HepG2 (cell line): ENCODE results near the gene EOLA1. TPM values are rescaled to one million over a fixed set of nuclear protein-coding genes. Genes with fewer than 3 reads are reported as not detected.

Experiments used
- FIP1L1 ChIP-seq: fragments of 200-400 bp; formaldehyde crosslinking; IDR thresholded peaks from 2 replicates; pipeline ENCODE4 v1.6.1; 2018; ENCODE audit warnings: low read depth, mild to moderate bottlenecking, low read length, moderate library complexity, borderline replicate concordance; ENCODE audit not compliant: insufficient read depth
- GTF3A ChIP-seq: sonication (generic); formaldehyde crosslinking; conservative IDR thresholded peaks from 2 replicates; pipeline ENCODE4 v1.4.0; 2020; ENCODE audit warnings: mild to moderate bottlenecking, missing genetic modification reagents
- HOXA5 ChIP-seq: sonication (generic); formaldehyde crosslinking; IDR thresholded peaks from 2 replicates; pipeline ENCODE4 v1.4.0; 2020; ENCODE audit warnings: missing genetic modification reagents
- NCOA1 ChIP-seq: sonication (generic); formaldehyde crosslinking; IDR thresholded peaks from 2 replicates; pipeline ENCODE4 v1.9.0; 2021; ENCODE audit warnings: missing genetic modification reagents
- NONO ChIP-seq, 2 experiments: fragments of 450-650 bp in 1 of 2; sonication (generic) in 1 of 2; formaldehyde crosslinking in 1 of 2; IDR thresholded peaks in 1 of 2; conservative IDR thresholded peaks in 1 of 2; 2 replicates each; pipeline versions ENCODE4 v1.6.1 to v1.8.0; 2017 to 2022; ENCODE audit warnings: mild to moderate bottlenecking in 1 of 2, missing genetic modification reagents in 1 of 2, moderate library complexity in 1 of 2
- NR2F1 ChIP-seq, 2 experiments: fragments of 450-650 bp in 1 of 2; formaldehyde crosslinking in 1 of 2; IDR thresholded peaks; 2 replicates each; pipeline versions ENCODE4 v1.5.0 to v1.6.1; 2016 to 2020; ENCODE audit warnings: mild to moderate bottlenecking in 1 of 2, missing compliant biosample characterization in 1 of 2, missing genetic modification reagents in 1 of 2, moderate library complexity in 1 of 2
- POLR2AphosphoS5 ChIP-seq: IDR thresholded peaks from 2 replicates; pipeline ENCODE4 v1.6.1; 2012; ENCODE audit warnings: low read depth, low read length
- RFX1 ChIP-seq: fragments of 450-650 bp; IDR thresholded peaks from 2 replicates; pipeline ENCODE4 v1.6.1; 2017
- RXRB ChIP-seq: IDR thresholded peaks from 2 replicates; pipeline ENCODE4 v1.6.1; 2016; ENCODE audit warnings: borderline replicate concordance, missing genetic modification reagents, missing compliant biosample characterization
- SKI ChIP-seq: fragments of 450-650 bp; IDR thresholded peaks from one replicate; pipeline ENCODE4 v1.6.1; 2018; ENCODE audit warnings: mild to moderate bottlenecking; ENCODE audit not compliant: partially characterized antibody
- TEF ChIP-seq: sonication (generic); formaldehyde crosslinking; IDR thresholded peaks from 2 replicates; pipeline ENCODE4 v1.5.0; 2020; ENCODE audit warnings: missing genetic modification reagents
- TFDP1 ChIP-seq: IDR thresholded peaks from 2 replicates; pipeline ENCODE4 v1.6.1; 2016; ENCODE audit warnings: missing compliant biosample characterization, missing genetic modification reagents, borderline replicate concordance
- ZFP36L2 ChIP-seq: sonication (generic); formaldehyde crosslinking; IDR thresholded peaks from 2 replicates; pipeline ENCODE4 v1.4.0; 2020; ENCODE audit warnings: missing genetic modification reagents
- ZNF570 ChIP-seq: sonication (generic); formaldehyde crosslinking; IDR thresholded peaks from 2 replicates; pipeline ENCODE4 v1.4.0; 2020; ENCODE audit warnings: mild to moderate bottlenecking, missing genetic modification reagents, borderline replicate concordance
- ZNF761 ChIP-seq: sonication (generic); formaldehyde crosslinking; conservative IDR thresholded peaks from 2 replicates; pipeline ENCODE4 v1.4.0; 2020; ENCODE audit warnings: mild to moderate bottlenecking, missing genetic modification reagents
- polyA plus RNA-seq, 8 experiments: library from polyadenylated mRNA; depleted of rRNA in 3 of 8; stranded (reverse) in 7 of 8; unstranded in 1 of 8; fragments of >200 nt; fragmentation: Illumina TruSeq in 4 of 8; extraction: Trizol in 4 of 8; gene quantifications; 2 replicates each; pipeline versions ENCODE4 v1.2.1 to v1.2.3, GENCODE V29; 2011 to 2016; ENCODE audit warnings: low read depth in 4 of 8, missing spikeins in 1 of 8, mixed read lengths in 1 of 8; ENCODE audit not compliant: insufficient read depth in 1 of 8
- total RNA-seq, 5 experiments: library from RNA; depleted of rRNA; stranded (reverse); fragments of >200 nt; fragmentation: Illumina TruSeq; extraction: Trizol; gene quantifications; 2 replicates each; pipeline ENCODE4 v1.2.3, GENCODE V29; 2016; ENCODE audit warnings: low read depth in 1 of 5
- TF ChIP-seq, protein P1 (sequence below): IDR thresholded peaks from 2 replicates; pipeline ENCODE4 v1.6.1; 2016; ENCODE audit warnings: control low read depth
- TF ChIP-seq, protein P2 (sequence below): sonication (generic); formaldehyde crosslinking; IDR thresholded peaks from 2 replicates; pipeline ENCODE4 v1.8.1; 2023; ENCODE audit warnings: mild to moderate bottlenecking, moderate library complexity, missing genetic modification reagents
- TF ChIP-seq, protein P3 (sequence below): sonication (generic); formaldehyde crosslinking; IDR thresholded peaks from 2 replicates; pipeline ENCODE4 v1.9.0; 2021; ENCODE audit warnings: missing genetic modification reagents, borderline replicate concordance
- TF ChIP-seq, protein P4 (sequence below): sonication (generic); formaldehyde crosslinking; IDR thresholded peaks from 2 replicates; pipeline ENCODE4 v1.9.0; 2021; ENCODE audit warnings: missing genetic modification reagents, mild to moderate bottlenecking, borderline replicate concordance

EOLA1 gene
- total and polyA plus RNA-seq, 2 of the 13 experiments (the other 11 are each of a cell fraction or from before 2014, with no cell fraction given) = 6.5 to 9.6 TPM

DNA sequence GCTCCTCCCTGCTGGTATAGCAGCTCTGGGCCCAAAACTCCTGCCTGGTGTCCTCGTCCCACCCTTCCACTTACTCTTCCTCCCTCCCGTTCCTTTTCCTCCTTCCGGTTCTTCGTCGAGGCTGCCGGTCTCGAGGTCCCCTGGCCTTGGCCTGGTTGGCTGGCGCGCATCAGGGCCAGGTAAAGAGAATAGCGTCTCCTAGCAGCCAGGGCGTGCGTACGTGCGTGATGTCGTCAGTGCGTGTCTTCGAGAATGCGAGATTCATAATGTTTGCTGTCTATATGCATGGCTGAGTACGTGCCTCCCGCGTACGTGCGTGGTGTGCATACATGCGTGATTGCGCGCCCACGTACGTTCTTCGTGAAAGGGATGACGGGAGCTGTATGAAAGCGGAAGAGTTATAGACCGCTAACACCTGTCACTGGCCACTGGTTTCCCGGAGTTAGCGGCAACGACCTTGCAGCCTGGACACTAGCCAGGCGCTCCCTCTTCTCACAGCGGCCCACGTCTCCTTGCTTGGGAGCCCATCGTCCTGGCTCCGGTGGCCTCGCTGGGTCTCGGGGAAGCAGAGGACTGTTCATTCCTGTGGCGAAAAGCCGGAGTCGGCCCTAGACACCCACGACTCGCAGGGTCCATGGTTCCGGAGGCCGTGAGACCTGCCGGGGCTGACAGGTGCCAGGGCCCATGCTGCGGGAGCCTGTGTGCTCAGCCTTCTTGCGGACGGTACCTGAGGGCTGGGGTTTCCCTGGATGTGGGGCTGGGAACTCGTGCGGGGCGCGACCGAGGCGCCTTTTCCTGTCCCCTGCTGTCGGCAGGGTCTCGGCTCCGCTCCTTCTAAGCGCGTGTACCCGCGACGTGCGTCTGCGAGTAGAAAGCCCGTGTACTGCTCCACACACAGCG lies at the start of gene EOLA1 (continued):
- no peak for TF ChIP-seq TEF (CRISPR knock-in tag)
- TF ChIP-seq RXRB (CRISPR knock-in tag) = no peak
- TF ChIP-seq ZNF570 = no peak
- no peak for TF ChIP-seq ZNF761 (CRISPR knock-in tag)
- no peak for TF ChIP-seq HOXA5 (CRISPR knock-in tag)
- TF ChIP-seq, protein P1, sequence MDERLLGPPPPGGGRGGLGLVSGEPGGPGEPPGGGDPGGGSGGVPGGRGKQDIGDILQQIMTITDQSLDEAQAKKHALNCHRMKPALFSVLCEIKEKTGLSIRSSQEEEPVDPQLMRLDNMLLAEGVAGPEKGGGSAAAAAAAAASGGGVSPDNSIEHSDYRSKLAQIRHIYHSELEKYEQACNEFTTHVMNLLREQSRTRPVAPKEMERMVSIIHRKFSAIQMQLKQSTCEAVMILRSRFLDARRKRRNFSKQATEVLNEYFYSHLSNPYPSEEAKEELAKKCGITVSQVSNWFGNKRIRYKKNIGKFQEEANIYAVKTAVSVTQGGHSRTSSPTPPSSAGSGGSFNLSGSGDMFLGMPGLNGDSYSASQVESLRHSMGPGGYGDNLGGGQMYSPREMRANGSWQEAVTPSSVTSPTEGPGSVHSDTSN (CRISPR knock-in tag) = no peak
- no peak for TF ChIP-seq FIP1L1
- no peak for TF ChIP-seq NCOA1 (CRISPR knock-in tag)
- peak; percentile 79; the same call in 1 of the 2 replicates for TF ChIP-seq RFX1
- TF ChIP-seq, protein P2, sequence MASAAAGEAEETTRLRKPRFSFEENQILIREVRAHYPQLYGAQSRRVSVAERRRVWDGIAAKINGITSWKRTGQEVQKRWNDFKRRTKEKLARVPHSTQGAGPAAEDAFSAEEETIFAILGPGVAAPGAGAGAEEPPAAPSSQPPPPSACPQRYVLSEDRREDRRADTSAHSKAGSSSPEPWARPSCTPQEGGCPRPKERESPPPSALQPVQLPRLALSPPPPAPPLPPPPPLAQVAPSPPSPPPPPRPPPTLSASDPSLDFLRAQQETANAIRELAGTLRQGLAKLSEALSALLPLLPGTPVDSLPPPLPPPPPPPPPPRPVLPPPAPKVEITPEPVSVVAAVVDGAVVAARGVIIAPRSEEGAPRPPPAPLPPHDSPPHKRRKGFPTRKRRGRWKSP (CRISPR knock-in tag) = peak; percentile 36; the same call in 1 of the 2 replicates
- peak; percentile 69; the same call in 1 of the 2 replicates for TF ChIP-seq TFDP1 (CRISPR knock-in tag)
- TF ChIP-seq ZFP36L2 (CRISPR knock-in tag) = no peak
- no peak for TF ChIP-seq SKI
- TF ChIP-seq, protein P3, sequence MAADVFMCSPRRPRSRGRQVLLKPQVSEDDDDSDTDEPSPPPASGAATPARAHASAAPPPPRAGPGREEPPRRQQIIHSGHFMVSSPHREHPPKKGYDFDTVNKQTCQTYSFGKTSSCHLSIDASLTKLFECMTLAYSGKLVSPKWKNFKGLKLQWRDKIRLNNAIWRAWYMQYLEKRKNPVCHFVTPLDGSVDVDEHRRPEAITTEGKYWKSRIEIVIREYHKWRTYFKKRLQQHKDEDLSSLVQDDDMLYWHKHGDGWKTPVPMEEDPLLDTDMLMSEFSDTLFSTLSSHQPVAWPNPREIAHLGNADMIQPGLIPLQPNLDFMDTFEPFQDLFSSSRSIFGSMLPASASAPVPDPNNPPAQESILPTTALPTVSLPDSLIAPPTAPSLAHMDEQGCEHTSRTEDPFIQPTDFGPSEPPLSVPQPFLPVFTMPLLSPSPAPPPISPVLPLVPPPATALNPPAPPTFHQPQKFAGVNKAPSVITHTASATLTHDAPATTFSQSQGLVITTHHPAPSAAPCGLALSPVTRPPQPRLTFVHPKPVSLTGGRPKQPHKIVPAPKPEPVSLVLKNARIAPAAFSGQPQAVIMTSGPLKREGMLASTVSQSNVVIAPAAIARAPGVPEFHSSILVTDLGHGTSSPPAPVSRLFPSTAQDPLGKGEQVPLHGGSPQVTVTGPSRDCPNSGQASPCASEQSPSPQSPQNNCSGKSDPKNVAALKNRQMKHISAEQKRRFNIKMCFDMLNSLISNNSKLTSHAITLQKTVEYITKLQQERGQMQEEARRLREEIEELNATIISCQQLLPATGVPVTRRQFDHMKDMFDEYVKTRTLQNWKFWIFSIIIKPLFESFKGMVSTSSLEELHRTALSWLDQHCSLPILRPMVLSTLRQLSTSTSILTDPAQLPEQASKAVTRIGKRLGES (CRISPR knock-in tag) = no peak
- TF ChIP-seq POLR2AphosphoS5 = no peak; the same call in 1 of the 2 replicates
- no peak for TF ChIP-seq GTF3A (CRISPR knock-in tag)
- TF ChIP-seq, protein P4, sequence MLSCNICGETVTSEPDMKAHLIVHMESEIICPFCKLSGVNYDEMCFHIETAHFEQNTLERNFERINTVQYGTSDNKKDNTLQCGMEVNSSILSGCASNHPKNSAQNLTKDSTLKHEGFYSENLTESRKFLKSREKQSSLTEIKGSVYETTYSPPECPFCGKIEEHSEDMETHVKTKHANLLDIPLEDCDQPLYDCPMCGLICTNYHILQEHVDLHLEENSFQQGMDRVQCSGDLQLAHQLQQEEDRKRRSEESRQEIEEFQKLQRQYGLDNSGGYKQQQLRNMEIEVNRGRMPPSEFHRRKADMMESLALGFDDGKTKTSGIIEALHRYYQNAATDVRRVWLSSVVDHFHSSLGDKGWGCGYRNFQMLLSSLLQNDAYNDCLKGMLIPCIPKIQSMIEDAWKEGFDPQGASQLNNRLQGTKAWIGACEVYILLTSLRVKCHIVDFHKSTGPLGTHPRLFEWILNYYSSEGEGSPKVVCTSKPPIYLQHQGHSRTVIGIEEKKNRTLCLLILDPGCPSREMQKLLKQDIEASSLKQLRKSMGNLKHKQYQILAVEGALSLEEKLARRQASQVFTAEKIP = no peak
- TF ChIP-seq NR2F1 (CRISPR knock-in tag; IDR thresholded peaks at IDR 0.05) = no peak
- no peak for TF ChIP-seq NONO (IDR thresholded peaks at IDR 0.05)
- peak; percentile 57; the same call in 1 of the 2 replicates for TF ChIP-seq NONO (CRISPR knock-in tag; conservative IDR thresholded peaks at IDR 0.05)
